ENCODE data around the gene DMXL1. TPM values are rescaled to one million over a fixed set of nuclear protein-coding genes. Genes with fewer than 3 reads are reported as not detected.
"Not testable (repeated sequence)": the region's sequence is repeated elsewhere in the genome, so short reads cannot be mapped to it uniquely, and the experiment has no call there.

DMXL1 gene
- total RNA-seq, 1 donor from 2014 or later: 48.3 TPM

GRCh38 chr5:119123280-119123679 lies 52.4 kb downstream of the DMXL1 start:
- TF ChIP-seq CTCF (IDR thresholded peaks at IDR 0.05; ENCODE audit: unreplicated experiment): no peak
- peaks cover 40% of the 10 kb centered on the region for H3K36me3 Mint-ChIP-seq (ENCODE audit: insufficient read depth)
- no peaks in the 10 kb centered on the region for H3K27me3 Mint-ChIP-seq
- no peak overlapping the region for H3K27ac Mint-ChIP-seq
- H3K9me3 Mint-ChIP-seq (ENCODE audit: low read depth): peaks cover 7% of the 10 kb centered on the region
- H3K4me1 Mint-ChIP-seq (ENCODE audit: low read depth): no peaks in the 10 kb centered on the region
- no peak for DNase-seq (ENCODE audit: low spot score, unreplicated experiment)
- no peak overlapping the region for H3K4me3 Mint-ChIP-seq (ENCODE audit: low read depth)

- H3K27ac Mint-ChIP-seq: no peak overlapping the region
- peaks cover 41% of the 10 kb centered on the region for H3K36me3 Mint-ChIP-seq (ENCODE audit: insufficient read depth)
- H3K27me3 Mint-ChIP-seq: no peaks in the 10 kb centered on the region
- H3K4me1 Mint-ChIP-seq (ENCODE audit: low read depth): no peaks in the 10 kb centered on the region
- no peak for DNase-seq (ENCODE audit: low spot score, unreplicated experiment)
- H3K4me3 Mint-ChIP-seq (ENCODE audit: low read depth): no peak overlapping the region
- H3K9me3 Mint-ChIP-seq (ENCODE audit: low read depth): peaks cover 4% of the 10 kb centered on the region
- TF ChIP-seq CTCF (IDR thresholded peaks at IDR 0.05; ENCODE audit: unreplicated experiment): no peak
These were observed 58.9 kb downstream of the DMXL1 start for GRCh38 chr5:119129770-119130169.

- DNase-seq (ENCODE audit: low spot score, unreplicated experiment): no peak
- H3K9me3 Mint-ChIP-seq (ENCODE audit: low read depth): peaks cover 19% of the 10 kb centered on the region
- H3K4me3 Mint-ChIP-seq (ENCODE audit: low read depth): no peak overlapping the region
- TF ChIP-seq CTCF (IDR thresholded peaks at IDR 0.05; ENCODE audit: unreplicated experiment): no peak
- no peak overlapping the region for H3K27ac Mint-ChIP-seq
- no peaks in the 10 kb centered on the region for H3K4me1 Mint-ChIP-seq (ENCODE audit: low read depth)
- H3K27me3 Mint-ChIP-seq: no peaks in the 10 kb centered on the region
- peaks cover 58% of the 10 kb centered on the region for H3K36me3 Mint-ChIP-seq (ENCODE audit: insufficient read depth)
These were observed 60.8 kb downstream of the DMXL1 start for GRCh38 chr5:119131530-119132304.

GRCh38 chr5:119135743-119136142 lies 64.9 kb downstream of the DMXL1 start:
- not testable (repeated sequence) for H3K4me1 Mint-ChIP-seq (ENCODE audit: low read depth); H3K27me3 Mint-ChIP-seq; DNase-seq (ENCODE audit: low spot score, unreplicated experiment); H3K27ac Mint-ChIP-seq; H3K4me3 Mint-ChIP-seq (ENCODE audit: low read depth)
- H3K9me3 Mint-ChIP-seq (ENCODE audit: low read depth): peaks cover 55% of the 10 kb centered on the region
- H3K36me3 Mint-ChIP-seq (ENCODE audit: insufficient read depth): peaks cover 83% of the 10 kb centered on the region

GRCh38 chr5:119136666-119137318 lies 65.9 kb downstream of the DMXL1 start:
- no peaks in the 10 kb centered on the region for H3K27me3 Mint-ChIP-seq
- no peaks in the 10 kb centered on the region for H3K4me1 Mint-ChIP-seq (ENCODE audit: low read depth)
- peaks cover 85% of the 10 kb centered on the region for H3K36me3 Mint-ChIP-seq (ENCODE audit: insufficient read depth)
- no peak overlapping the region for H3K4me3 Mint-ChIP-seq (ENCODE audit: low read depth)
- peak overlapping the region; percentile 46 for H3K27ac Mint-ChIP-seq
- no peak for TF ChIP-seq CTCF (IDR thresholded peaks at IDR 0.05; ENCODE audit: unreplicated experiment)
- DNase-seq (ENCODE audit: low spot score, unreplicated experiment): no peak
- H3K9me3 Mint-ChIP-seq (ENCODE audit: low read depth): peaks cover 62% of the 10 kb centered on the region
